PC-9 (cell line): Measurements from ENCODE around the gene CWC22.

Source experiments
- EZH2 ChIP-seq: fragments of 200-600 bp; sonication (generic); IDR thresholded peaks from 2 replicates; pipeline ENCODE4 v1.8.0; 2017; ENCODE audit warnings: antibody characterized with exemption, low read depth
- TF ChIP-seq, protein P1 (sequence below): fragments of 200-600 bp; sonication (generic); conservative IDR thresholded peaks from 2 replicates; pipeline ENCODE4 v1.6.1; 2017; ENCODE audit warnings: mixed run types, antibody characterized with exemption, mild to moderate bottlenecking, moderate library complexity

DNA sequence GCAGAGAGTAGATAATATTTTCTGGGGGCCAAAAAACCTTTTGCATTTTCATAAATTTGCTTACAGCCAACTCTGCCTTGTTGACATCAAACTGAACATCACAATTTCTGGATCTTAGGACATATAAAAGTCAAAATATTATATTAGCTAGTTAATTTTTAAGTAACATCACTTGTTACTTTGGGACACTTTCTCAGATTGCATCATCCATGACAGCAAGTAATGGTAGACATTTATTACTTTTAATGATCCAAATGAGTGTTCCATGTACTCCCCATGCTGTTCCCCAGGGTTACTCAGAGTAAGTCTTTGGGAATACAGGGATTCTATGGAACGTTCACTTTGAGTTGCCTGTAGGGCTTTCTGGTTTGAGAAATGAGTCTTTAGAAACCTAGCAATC lies 39.1 kb upstream of the CWC22 start:
- TF ChIP-seq, protein P1, sequence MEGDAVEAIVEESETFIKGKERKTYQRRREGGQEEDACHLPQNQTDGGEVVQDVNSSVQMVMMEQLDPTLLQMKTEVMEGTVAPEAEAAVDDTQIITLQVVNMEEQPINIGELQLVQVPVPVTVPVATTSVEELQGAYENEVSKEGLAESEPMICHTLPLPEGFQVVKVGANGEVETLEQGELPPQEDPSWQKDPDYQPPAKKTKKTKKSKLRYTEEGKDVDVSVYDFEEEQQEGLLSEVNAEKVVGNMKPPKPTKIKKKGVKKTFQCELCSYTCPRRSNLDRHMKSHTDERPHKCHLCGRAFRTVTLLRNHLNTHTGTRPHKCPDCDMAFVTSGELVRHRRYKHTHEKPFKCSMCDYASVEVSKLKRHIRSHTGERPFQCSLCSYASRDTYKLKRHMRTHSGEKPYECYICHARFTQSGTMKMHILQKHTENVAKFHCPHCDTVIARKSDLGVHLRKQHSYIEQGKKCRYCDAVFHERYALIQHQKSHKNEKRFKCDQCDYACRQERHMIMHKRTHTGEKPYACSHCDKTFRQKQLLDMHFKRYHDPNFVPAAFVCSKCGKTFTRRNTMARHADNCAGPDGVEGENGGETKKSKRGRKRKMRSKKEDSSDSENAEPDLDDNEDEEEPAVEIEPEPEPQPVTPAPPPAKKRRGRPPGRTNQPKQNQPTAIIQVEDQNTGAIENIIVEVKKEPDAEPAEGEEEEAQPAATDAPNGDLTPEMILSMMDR = no peak
- TF ChIP-seq EZH2 = no peak
